Gastrocnemius medialis (tissue), 4 donors: ENCODE results near the gene BCL11B.

Experiments used
- CTCF ChIP-seq, 5 experiments: fragments of 450-650 bp in 3 of 5; fragments of 200-600 bp in 2 of 5; sonication (generic) in 2 of 5; IDR thresholded peaks in 4 of 5; conservative IDR thresholded peaks in 1 of 5; 1 replicate in 4 of 5; 2 replicates in 1 of 5; pipeline ENCODE4 v1.5.1; 2016 to 2019; ENCODE audit warnings: antibody characterized with exemption in 5 of 5, mild to moderate bottlenecking in 3 of 5, moderate library complexity in 3 of 5
- POLR2A ChIP-seq, 2 donors: fragments of 450-650 bp; IDR thresholded peaks; one replicate each; pipeline ENCODE4 v1.6.1; 2017; ENCODE audit warnings: antibody characterized with exemption in 2 of 2, mild to moderate bottlenecking in 2 of 2, moderate library complexity in 2 of 2

GRCh38 chr14:99287269-99287942, 15.4 kb upstream of the BCL11B start:
- TF ChIP-seq POLR2A (IDR thresholded peaks at IDR 0.05) (no peak), CTCF (IDR thresholded peaks at IDR 0.05 in 4 of 5, conservative IDR thresholded peaks at IDR 0.05 in 1 of 5) (no peak)
